Endothelial cell of umbilical vein (primary cell): ENCODE measurements around the gene ZNF423. TPM values are rescaled to one million over a fixed set of nuclear protein-coding genes. Genes with fewer than 3 reads are reported as not detected.

Experiments used
- BruUV-seq: library from RNA; stranded (reverse); fragments of 400-500 nt; replicated peaks from 2 replicates; lab custom pipeline; 2021; lab: Mats Ljungman, UMichigan
- CTCF ChIA-PET: fragments of 300-600, 350-600 bp; sonication (Branson Sonifier 250); formaldehyde crosslinking; loops from one replicate; lab custom pipeline; 2021; ENCODE audit warnings: antibody characterized with exemption, inconsistent platforms; lab: Charles Lee
- POLR2A ChIA-PET: fragments of 300-600, 350-600 bp; sonication (Branson Sonifier 250); formaldehyde crosslinking; loops from one replicate; lab custom pipeline; 2021; ENCODE audit warnings: antibody characterized with exemption, inconsistent platforms; lab: Charles Lee
- DNase-seq: peaks from one replicate; pipeline ENCODE4 v3.0.0-alpha.2; 2011; ENCODE audit warnings: low read depth, low spot score
- FAIRE-seq: peaks from 2 replicates; lab custom pipeline; 2011; peaks lifted over from hg19 to GRCh38; lab: Jason Lieb, UNC
- H2AFZ ChIP-seq: 2 replicates; pipeline ENCODE4 v1.6.0; 2012; ENCODE audit warnings: low read depth, low read length, control low read depth, inconsistent platforms
- H3K27ac ChIP-seq: 2 replicates; pipeline ENCODE4 v1.5.1; 2011; ENCODE audit warnings: low read depth, mild to moderate bottlenecking, control low read depth, low read length, moderate library complexity; ENCODE audit not compliant: insufficient read depth
- H3K27me3 ChIP-seq, 2 experiments: 2 replicates each; pipeline versions ENCODE4 v1.6.0 to v1.6.1; 2011; ENCODE audit warnings: low read length in 2 of 2, mixed read lengths in 1 of 2; ENCODE audit not compliant: control insufficient read depth in 2 of 2, insufficient read depth in 2 of 2
- H3K36me3 ChIP-seq, 2 experiments: 2 replicates in 1 of 2; 3 replicates in 1 of 2; pipeline ENCODE4 v1.5.1; 2011; ENCODE audit warnings: low read length in 2 of 2, mild to moderate bottlenecking in 1 of 2, moderate library complexity in 1 of 2; ENCODE audit not compliant: control insufficient read depth in 2 of 2, insufficient read depth in 2 of 2; ENCODE audit errors: extremely low read depth in 1 of 2
- H3K4me1 ChIP-seq: 3 replicates; pipeline ENCODE4 v1.5.1; 2011; ENCODE audit warnings: mild to moderate bottlenecking, low read length; ENCODE audit not compliant: control insufficient read depth, insufficient read depth; ENCODE audit errors: extremely low read depth
- H3K4me2 ChIP-seq: 2 replicates; pipeline ENCODE4 v1.6.1; 2011; ENCODE audit warnings: low read length, control low read depth, mixed read lengths; ENCODE audit not compliant: insufficient read depth
- H3K4me3 ChIP-seq, 3 experiments: fragments of 200-600 bp in 1 of 3; sonication (generic), shearing (Covaris generic) in 1 of 3; replicated peaks in 1 of 3; 2 replicates each; pipeline ENCODE4 v1.5.1; 2011 to 2016; ENCODE audit warnings: control low read depth in 3 of 3, low read length in 3 of 3, mild to moderate bottlenecking in 2 of 3, inconsistent platforms in 1 of 3, low read depth in 1 of 3, moderate library complexity in 1 of 3; ENCODE audit not compliant: insufficient read depth in 1 of 3
- H3K79me2 ChIP-seq: 2 replicates; pipeline ENCODE4 v1.6.0; 2012; ENCODE audit warnings: low read length, inconsistent platforms; ENCODE audit not compliant: control insufficient read depth, insufficient read depth
- H3K9ac ChIP-seq: replicated peaks from 2 replicates; pipeline ENCODE3; 2011; ENCODE audit warnings: low read length, control low read depth; ENCODE audit not compliant: insufficient read depth; ENCODE audit errors: extremely low read depth
- H3K9me1 ChIP-seq: replicated peaks from 3 replicates; pipeline ENCODE4 v1.6.0; 2011; ENCODE audit warnings: mild to moderate bottlenecking, low read length; ENCODE audit not compliant: control insufficient read depth, insufficient read depth; ENCODE audit errors: extremely low read depth
- H3K9me3 ChIP-seq: replicated peaks from 2 replicates; pipeline ENCODE4 v1.5.1; 2012; ENCODE audit warnings: low read length, inconsistent platforms; ENCODE audit not compliant: control insufficient read depth, insufficient read depth
- H4K20me1 ChIP-seq: replicated peaks from 2 replicates; pipeline ENCODE3; 2011; ENCODE audit warnings: mild to moderate bottlenecking, low read length; ENCODE audit not compliant: control insufficient read depth, insufficient read depth; ENCODE audit errors: extremely low read depth
- EZH2 ChIP-seq: IDR thresholded peaks from 2 replicates; pipeline ENCODE4 v1.6.1; 2012; ENCODE audit warnings: borderline replicate concordance, low read depth, mild to moderate bottlenecking, moderate library complexity, low read length, inconsistent platforms; ENCODE audit not compliant: severe bottlenecking
- FOS ChIP-seq: IDR thresholded peaks from 2 replicates; pipeline ENCODE4 v1.6.1; 2011; ENCODE audit warnings: mild to moderate bottlenecking, low read length, moderate library complexity, borderline replicate concordance; ENCODE audit not compliant: insufficient read depth
- GATA2 ChIP-seq: IDR thresholded peaks from 2 replicates; pipeline ENCODE4 v1.7.0; 2011; ENCODE audit warnings: low read depth, mild to moderate bottlenecking, moderate library complexity, mixed read lengths, low read length; ENCODE audit not compliant: insufficient read length, insufficient read depth
- JUN ChIP-seq: IDR thresholded peaks from 2 replicates; pipeline ENCODE4 v1.6.1; 2011; ENCODE audit warnings: borderline replicate concordance, low read depth; ENCODE audit not compliant: insufficient read length, insufficient read depth
- POLR2A ChIP-seq: IDR thresholded peaks from 2 replicates; pipeline ENCODE4 v1.6.1; 2012; ENCODE audit warnings: low read depth, mild to moderate bottlenecking, control low read depth, low read length
- POLR2AphosphoS5 ChIP-seq: IDR thresholded peaks from 2 replicates; pipeline ENCODE4 v1.6.1; 2012; ENCODE audit warnings: low read depth, mild to moderate bottlenecking, control low read depth, low read length, moderate library complexity; ENCODE audit not compliant: insufficient read depth
- dilution Hi-C: fragments of 300-500 bp; cut with MboI; formaldehyde crosslinking; loops from one replicate; pipeline ENCODE4 v1.15.0; 2019; ENCODE audit warnings: low sequenced_read_pairs; ENCODE audit not compliant: extremely low pct_ligation_motif_present
- intact Hi-C: fragments of 100-400 bp; cut with micrococcal nuclease; formaldehyde crosslinking; loops from one replicate; pipeline ENCODE4 v1.10.0; 2022
- polyA plus RNA-seq, 4 experiments: library from polyadenylated mRNA; depleted of rRNA in 3 of 4; stranded (reverse) in 3 of 4; unstranded in 1 of 4; fragments of >200 nt; gene quantifications; 2 replicates each; pipeline versions ENCODE4 v1.2.1 to v1.2.3, GENCODE V29; 2011 to 2012; ENCODE audit warnings: missing spikeins in 1 of 4
- total RNA-seq: library from RNA; stranded (reverse); gene quantifications from 2 replicates; pipeline ENCODE4 v1.2.3, GENCODE V29; 2021
- TF ChIP-seq, protein P1 (sequence below), 2 donors: IDR thresholded peaks; 1 replicate in 1 of 2; 2 replicates in 1 of 2; pipeline ENCODE4 v1.5.1; 2011; ENCODE audit warnings: low read length in 2 of 2, mild to moderate bottlenecking in 2 of 2, moderate library complexity in 2 of 2, control low read depth in 1 of 2, inconsistent platforms in 1 of 2, low read depth in 1 of 2; ENCODE audit not compliant: insufficient read depth in 1 of 2; ENCODE audit errors: extremely low read depth in 1 of 2
- TF ChIP-seq, protein P2 (sequence below): IDR thresholded peaks from 2 replicates; pipeline ENCODE4 v1.6.1; 2011; ENCODE audit not compliant: insufficient read depth, insufficient read length

The ZNF423 gene
- total and polyA plus RNA-seq, 2 donors (not counting 3 experiments of a cell fraction or from before 2014, with no cell fraction given) = 2.2 to 8.1 TPM

DNA sequence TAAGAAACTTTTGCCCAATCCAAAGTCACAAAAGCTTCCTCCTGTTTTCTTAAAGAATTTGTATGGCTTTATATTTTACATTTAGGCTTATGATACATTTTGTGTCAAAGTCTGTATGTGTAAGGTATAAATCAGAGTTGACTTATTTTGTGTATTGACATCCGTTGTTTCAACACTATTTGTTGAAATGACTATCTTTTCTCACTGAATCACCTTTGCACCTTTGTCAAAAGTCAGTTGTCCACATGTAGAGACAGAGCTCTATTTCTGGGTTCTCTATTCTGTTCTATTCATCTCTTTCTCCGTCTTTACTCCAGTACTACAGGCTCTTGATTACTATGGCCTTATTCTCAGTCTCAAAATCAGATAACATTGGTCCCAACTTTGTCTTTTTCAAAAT, 409.1 kb downstream of the ZNF423 start:
- POLR2A ChIA-PET = no interaction called here
- dilution Hi-C loops (no loop called here), intact Hi-C loops (no loop called here)
- Histone ChIP-seq H3K27me3 (no peaks in the 10 kb centered on the region), H3K27ac (no peak overlapping the region), H3K9me3 (no peaks in the 10 kb centered on the region), H3K36me3 (no peaks in the 10 kb centered on the region), H2AFZ (no peak overlapping the region), H3K79me2 (no peaks in the 10 kb centered on the region), H3K9ac (no peak overlapping the region), H3K9me1 (no peaks in the 10 kb centered on the region), H3K4me2 (no peak overlapping the region), H4K20me1 (no peaks in the 10 kb centered on the region), H3K4me3 (no peak overlapping the region), H3K4me1 (peaks cover 2% of the 10 kb centered on the region)
- TF ChIP-seq POLR2AphosphoS5 (no peak), FOS (no peak), EZH2 (no peak), JUN (no peak), GATA2 (no peak), POLR2A (no peak)
- TF ChIP-seq, protein P1, sequence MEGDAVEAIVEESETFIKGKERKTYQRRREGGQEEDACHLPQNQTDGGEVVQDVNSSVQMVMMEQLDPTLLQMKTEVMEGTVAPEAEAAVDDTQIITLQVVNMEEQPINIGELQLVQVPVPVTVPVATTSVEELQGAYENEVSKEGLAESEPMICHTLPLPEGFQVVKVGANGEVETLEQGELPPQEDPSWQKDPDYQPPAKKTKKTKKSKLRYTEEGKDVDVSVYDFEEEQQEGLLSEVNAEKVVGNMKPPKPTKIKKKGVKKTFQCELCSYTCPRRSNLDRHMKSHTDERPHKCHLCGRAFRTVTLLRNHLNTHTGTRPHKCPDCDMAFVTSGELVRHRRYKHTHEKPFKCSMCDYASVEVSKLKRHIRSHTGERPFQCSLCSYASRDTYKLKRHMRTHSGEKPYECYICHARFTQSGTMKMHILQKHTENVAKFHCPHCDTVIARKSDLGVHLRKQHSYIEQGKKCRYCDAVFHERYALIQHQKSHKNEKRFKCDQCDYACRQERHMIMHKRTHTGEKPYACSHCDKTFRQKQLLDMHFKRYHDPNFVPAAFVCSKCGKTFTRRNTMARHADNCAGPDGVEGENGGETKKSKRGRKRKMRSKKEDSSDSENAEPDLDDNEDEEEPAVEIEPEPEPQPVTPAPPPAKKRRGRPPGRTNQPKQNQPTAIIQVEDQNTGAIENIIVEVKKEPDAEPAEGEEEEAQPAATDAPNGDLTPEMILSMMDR (IDR thresholded peaks at IDR 0.05; ENCODE audit: extremely low read depth in 1 of 2, insufficient read depth in 1 of 2, low read depth in 1 of 2, low read length in 2 of 2) = no peak
- TF ChIP-seq, protein P2, sequence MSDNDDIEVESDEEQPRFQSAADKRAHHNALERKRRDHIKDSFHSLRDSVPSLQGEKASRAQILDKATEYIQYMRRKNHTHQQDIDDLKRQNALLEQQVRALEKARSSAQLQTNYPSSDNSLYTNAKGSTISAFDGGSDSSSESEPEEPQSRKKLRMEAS = no peak
- DNase-seq (no peak), FAIRE-seq (no peak)
- BruUV-seq = no TSS peak
- CTCF ChIA-PET = no interaction called here
